Measurements from ENCODE around the gene KIAA1671. TPM values are rescaled to one million over a fixed set of nuclear protein-coding genes. Genes with fewer than 3 reads are reported as not detected.

KIAA1671 gene
- total RNA-seq, 4 donors from 2014 or later: 7.5 to 26.5 (median 9.1) TPM

DNA sequence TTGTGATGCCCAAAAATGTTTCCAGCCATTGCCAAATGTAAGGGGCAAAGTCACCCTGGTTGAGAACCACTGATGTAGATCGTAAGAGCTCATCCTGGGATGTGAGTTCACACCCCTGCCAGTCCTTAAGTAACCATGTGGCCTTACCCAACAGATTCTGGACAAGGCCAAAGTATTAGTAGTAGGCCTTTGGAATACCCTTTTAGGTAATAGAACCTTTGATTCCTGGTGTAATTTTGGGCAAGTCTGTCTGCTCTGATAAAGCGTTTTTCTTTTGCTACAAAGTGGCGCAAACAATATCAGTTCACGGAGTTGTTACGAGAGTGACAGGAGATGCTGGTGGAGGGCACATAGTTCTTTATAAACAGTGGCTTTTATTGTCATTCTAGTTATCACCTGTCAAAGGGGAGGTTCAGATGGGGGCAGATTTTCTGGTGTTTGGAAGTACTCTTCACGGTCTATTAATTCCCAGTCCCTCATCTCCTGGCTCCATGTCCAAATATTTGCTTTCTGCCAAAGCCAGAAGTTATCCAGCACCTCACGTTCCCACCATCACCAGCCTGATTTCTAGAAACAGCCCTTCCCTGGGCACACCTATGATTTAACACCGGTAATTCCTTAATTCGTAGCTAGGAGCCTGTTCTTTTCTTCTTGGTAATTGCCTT is 173.3 kb downstream of the KIAA1671 start:
- DNase-seq (ENCODE audit: low spot score) (no peak), ATAC-seq (ENCODE audit: low FRiP score) (no peak)
- TF ChIP-seq, protein P1, sequence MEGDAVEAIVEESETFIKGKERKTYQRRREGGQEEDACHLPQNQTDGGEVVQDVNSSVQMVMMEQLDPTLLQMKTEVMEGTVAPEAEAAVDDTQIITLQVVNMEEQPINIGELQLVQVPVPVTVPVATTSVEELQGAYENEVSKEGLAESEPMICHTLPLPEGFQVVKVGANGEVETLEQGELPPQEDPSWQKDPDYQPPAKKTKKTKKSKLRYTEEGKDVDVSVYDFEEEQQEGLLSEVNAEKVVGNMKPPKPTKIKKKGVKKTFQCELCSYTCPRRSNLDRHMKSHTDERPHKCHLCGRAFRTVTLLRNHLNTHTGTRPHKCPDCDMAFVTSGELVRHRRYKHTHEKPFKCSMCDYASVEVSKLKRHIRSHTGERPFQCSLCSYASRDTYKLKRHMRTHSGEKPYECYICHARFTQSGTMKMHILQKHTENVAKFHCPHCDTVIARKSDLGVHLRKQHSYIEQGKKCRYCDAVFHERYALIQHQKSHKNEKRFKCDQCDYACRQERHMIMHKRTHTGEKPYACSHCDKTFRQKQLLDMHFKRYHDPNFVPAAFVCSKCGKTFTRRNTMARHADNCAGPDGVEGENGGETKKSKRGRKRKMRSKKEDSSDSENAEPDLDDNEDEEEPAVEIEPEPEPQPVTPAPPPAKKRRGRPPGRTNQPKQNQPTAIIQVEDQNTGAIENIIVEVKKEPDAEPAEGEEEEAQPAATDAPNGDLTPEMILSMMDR (IDR thresholded peaks at IDR 0.05): no peak

DNA sequence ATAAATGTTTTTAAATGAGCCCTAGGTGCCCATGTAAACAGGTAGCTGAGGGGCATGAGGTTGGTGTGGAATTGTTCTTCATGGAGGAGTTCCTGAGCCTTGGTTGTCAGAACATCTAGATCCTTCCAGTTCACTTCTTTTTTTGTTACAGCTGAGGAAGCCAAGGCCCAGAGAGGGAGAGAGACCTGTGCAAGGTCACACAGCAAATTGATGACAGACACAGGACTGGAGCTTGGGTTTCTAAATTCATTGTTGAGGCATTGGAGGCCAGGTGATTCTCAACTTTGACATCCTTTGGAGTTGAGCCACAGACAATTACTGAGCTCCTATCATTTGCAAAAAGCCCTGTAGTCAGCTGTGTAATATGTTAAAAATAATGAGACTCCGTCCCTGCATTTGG is 174.0 kb downstream of the KIAA1671 start:
- ATAC-seq (ENCODE audit: low FRiP score): no peak
- TF ChIP-seq, protein P1 (IDR thresholded peaks at IDR 0.05): no peak

DNA sequence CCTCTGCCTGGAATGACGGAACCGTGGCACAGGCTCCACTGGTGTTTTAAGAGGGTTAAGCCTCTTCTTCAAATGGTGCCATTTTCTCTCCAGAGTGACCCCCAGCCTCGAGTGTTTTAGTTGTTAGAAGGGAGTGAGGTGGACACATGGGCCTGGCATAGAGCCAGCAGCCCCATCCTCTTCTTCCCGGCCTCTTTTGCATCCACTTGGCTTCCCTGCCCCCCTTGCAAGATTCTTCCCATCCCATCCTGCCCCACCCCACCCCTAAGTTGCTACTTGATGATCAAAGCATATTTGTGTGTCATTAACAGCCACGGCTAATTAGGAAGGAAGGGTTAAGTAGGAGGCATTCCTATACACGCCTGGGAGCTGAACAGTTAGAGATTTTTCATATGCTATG is 174.8 kb downstream of the KIAA1671 start:
- DNase-seq (ENCODE audit: low spot score) (no peak), ATAC-seq (ENCODE audit: low FRiP score) (no peak)
- TF ChIP-seq, protein P1 (IDR thresholded peaks at IDR 0.05): no peak

More for the DNA sequence above, 174.0 kb downstream of the KIAA1671 start:
- no peak for DNase-seq (ENCODE audit: low spot score)

DNA sequence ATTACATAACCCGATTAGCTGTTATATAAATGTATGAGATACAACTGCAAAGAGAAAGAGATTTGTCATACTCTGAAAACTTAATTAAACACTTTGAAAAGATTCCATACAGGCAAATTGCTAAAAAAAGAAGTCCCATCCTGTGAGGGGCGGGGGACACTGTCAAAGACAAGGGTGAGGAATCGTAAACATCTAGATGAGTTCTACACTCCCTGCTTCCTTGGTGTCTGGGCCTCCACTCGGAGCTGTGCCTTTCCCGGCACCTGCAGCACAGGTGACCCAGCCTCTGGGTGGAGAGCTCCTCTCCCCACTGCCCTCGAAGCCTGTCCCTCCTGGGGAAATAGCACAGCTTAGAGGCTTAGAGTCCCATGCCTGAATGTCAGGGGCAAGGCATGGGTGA is 177.9 kb downstream of the KIAA1671 start:
- TF ChIP-seq, protein P1 (IDR thresholded peaks at IDR 0.05): no peak
- DNase-seq (ENCODE audit: low spot score): no peak
- ATAC-seq (ENCODE audit: low FRiP score): no peak

DNA sequence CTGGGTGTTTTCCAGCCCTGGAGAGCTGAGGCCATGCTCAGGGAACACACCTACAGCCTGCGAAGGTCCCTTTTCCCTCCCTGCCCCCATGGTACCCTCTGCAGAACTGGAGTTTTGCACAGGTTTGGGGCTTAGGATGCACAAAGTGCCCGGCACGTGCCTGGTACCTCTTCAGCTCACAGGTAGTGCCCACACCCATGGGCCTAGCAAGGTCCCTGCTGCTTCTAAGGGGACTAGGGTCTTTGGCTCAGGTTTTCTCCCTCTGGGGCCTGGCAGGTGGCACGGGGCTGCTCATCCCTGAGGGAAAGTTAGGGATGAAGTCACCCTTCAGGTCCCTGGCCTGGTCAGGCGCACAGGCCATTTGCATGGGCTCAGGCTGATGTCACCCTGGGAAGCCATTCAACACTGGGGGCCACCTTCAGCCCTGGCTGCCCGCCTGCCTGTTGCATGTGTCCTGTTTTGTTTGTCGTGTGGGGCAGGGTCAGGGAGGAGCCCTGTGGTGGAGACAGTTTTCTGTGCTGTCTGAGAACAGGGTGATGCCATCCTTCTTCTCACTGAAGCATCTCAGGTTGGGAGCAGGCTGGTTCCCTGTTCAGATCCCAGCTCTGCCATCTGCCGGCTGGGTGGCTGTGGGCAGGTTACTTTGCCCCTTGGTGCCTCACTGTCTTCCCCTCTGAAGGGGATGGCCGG is 178.8 kb downstream of the KIAA1671 start:
- TF ChIP-seq, protein P1 (IDR thresholded peaks at IDR 0.05): no peak
- DNase-seq (ENCODE audit: low spot score): no peak
- ATAC-seq (ENCODE audit: low FRiP score): no peak

DNA sequence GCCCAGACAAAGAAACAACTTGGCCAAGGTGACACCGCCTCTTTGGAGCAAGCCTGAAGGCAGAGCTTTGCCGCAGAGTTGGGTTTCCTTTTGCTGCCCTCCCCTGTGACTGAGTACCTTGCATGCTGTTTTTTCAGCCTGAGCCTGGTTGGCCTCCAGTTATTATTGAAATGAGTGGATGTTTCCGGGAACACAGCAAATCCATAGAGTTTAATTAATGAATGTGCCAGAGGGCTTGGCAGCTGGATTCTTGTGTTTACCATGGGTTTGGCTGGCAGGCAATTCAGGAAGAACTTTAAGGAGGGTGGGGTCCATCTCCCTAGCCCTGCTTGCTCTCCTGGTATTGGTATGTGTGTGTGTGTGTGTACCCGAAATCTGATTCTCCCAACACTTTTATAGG is 181.5 kb downstream of the KIAA1671 start:
- DNase-seq (ENCODE audit: low spot score): no peak
- TF ChIP-seq, protein P1 (IDR thresholded peaks at IDR 0.05): no peak
- peak; percentile 79 for ATAC-seq (ENCODE audit: low FRiP score)

DNA sequence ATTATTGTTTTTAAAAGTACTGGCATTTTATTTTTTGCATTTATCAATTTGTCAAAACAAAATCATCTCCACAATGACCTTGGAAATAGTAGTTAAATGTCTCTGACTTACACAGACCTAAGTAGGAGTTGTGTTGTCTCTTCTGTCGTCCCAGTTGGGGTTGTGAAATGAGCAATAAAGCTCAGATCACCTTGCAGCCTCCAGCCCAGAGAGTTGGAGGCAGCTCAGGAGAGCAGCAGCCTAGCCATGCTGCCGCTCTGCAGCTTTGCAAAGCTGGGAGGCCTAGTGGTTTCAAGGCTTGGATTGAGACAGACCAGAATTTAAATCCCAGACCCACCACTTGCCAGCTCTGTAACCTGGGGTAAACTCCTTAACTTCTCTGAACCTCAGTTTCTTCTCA is 181.9 kb downstream of the KIAA1671 start:
- DNase-seq (ENCODE audit: low spot score) (no peak), ATAC-seq (ENCODE audit: low FRiP score) (peak; percentile 59)
- TF ChIP-seq, protein P1 (IDR thresholded peaks at IDR 0.05): no peak
